ENCODE measurements around the gene C1orf21. TPM values are rescaled to one million over a fixed set of nuclear protein-coding genes. Genes with fewer than 3 reads are reported as not detected.
A peak's percentile ranks its signal among the peaks of the same experiment; 100 is the strongest.

Gene C1orf21
- total and polyA plus RNA-seq, 2 donors (not counting 3 experiments of a cell fraction or from before 2014, with no cell fraction given) = 0.79 to 8.5 TPM

DNA sequence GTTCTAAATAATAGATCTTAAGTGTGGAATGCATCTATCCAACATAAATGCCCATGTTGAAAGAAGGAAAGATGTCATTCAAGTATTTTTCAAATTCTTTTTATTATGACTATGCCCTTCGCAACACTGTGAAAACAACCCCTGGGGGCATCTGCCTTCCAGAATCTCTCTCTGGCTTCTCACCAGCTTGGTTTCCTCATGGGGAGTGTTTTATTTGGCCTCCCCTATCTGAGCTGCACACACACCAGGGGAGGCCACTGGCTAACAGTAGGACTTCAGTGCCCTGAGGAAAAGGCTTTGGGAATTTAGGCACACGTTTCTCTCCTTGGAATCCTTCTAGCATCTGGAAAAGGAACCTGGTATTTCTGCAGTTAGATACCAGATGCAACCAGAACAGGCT lies 237.2 kb downstream of the C1orf21 start:
- TF ChIP-seq FOS (IDR thresholded peaks at IDR 0.05; ENCODE audit: borderline replicate concordance, insufficient read depth, low read length) (no peak), POLR2A (IDR thresholded peaks at IDR 0.05; ENCODE audit: low read depth, low read length) (no peak), EZH2 (IDR thresholded peaks at IDR 0.05; ENCODE audit: borderline replicate concordance, low read depth, low read length, severe bottlenecking) (no peak), JUN (IDR thresholded peaks at IDR 0.05; ENCODE audit: borderline replicate concordance, insufficient read depth, insufficient read length, low read depth) (no peak)
- TF ChIP-seq, protein P1, sequence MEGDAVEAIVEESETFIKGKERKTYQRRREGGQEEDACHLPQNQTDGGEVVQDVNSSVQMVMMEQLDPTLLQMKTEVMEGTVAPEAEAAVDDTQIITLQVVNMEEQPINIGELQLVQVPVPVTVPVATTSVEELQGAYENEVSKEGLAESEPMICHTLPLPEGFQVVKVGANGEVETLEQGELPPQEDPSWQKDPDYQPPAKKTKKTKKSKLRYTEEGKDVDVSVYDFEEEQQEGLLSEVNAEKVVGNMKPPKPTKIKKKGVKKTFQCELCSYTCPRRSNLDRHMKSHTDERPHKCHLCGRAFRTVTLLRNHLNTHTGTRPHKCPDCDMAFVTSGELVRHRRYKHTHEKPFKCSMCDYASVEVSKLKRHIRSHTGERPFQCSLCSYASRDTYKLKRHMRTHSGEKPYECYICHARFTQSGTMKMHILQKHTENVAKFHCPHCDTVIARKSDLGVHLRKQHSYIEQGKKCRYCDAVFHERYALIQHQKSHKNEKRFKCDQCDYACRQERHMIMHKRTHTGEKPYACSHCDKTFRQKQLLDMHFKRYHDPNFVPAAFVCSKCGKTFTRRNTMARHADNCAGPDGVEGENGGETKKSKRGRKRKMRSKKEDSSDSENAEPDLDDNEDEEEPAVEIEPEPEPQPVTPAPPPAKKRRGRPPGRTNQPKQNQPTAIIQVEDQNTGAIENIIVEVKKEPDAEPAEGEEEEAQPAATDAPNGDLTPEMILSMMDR (IDR thresholded peaks at IDR 0.05; ENCODE audit: extremely low read depth in 1 of 2, insufficient read depth in 1 of 2, low read depth in 1 of 2, low read length in 2 of 2) = no peak
- H4K20me1 ChIP-seq (replicated peaks; ENCODE audit: control insufficient read depth, extremely low read depth, insufficient read depth, low read length) = no peaks in the 10 kb centered on the region
- DNase-seq (ENCODE audit: low read depth, low spot score) = no peak
- no peak overlapping the region for H3K27ac ChIP-seq (ENCODE audit: insufficient read depth, low read depth, low read length)
- H3K4me2 ChIP-seq (ENCODE audit: insufficient read depth, low read length) = no peak overlapping the region
- no peaks in the 10 kb centered on the region for H3K27me3 ChIP-seq (ENCODE audit: control insufficient read depth in 2 of 2, insufficient read depth in 2 of 2, low read length in 2 of 2)
- FAIRE-seq = no peak
- H3K9me3 ChIP-seq (replicated peaks; ENCODE audit: control insufficient read depth, insufficient read depth, low read length) = no peaks in the 10 kb centered on the region
- no peak overlapping the region for H2AFZ ChIP-seq (ENCODE audit: low read depth, low read length)
- intact Hi-C loops (cut with micrococcal nuclease) = no loop called here
- ChIA-PET POLR2A (no interaction called here), CTCF (no interaction called here)
- no peak overlapping the region for H3K4me3 ChIP-seq (replicated peaks in 1 of 3; ENCODE audit: insufficient read depth in 1 of 3, low read depth in 1 of 3, low read length in 3 of 3)
- H3K9me1 ChIP-seq (replicated peaks; ENCODE audit: control insufficient read depth, extremely low read depth, insufficient read depth, low read length) = no peaks in the 10 kb centered on the region
- no peaks in the 10 kb centered on the region for H3K36me3 ChIP-seq (ENCODE audit: control insufficient read depth in 2 of 2, extremely low read depth in 1 of 2, insufficient read depth in 2 of 2, low read length in 2 of 2)
- no peak overlapping the region for H3K9ac ChIP-seq (replicated peaks; ENCODE audit: extremely low read depth, insufficient read depth, low read length)
- no TSS peak for BruUV-seq (replicated peaks)
- no peaks in the 10 kb centered on the region for H3K4me1 ChIP-seq (ENCODE audit: control insufficient read depth, extremely low read depth, insufficient read depth, low read length)
- dilution Hi-C loops (cut with MboI; ENCODE audit: extremely low pct_ligation_motif_present, low sequenced_read_pairs) = no loop called here
- H3K79me2 ChIP-seq (ENCODE audit: control insufficient read depth, insufficient read depth, low read length) = no peaks in the 10 kb centered on the region

DNA sequence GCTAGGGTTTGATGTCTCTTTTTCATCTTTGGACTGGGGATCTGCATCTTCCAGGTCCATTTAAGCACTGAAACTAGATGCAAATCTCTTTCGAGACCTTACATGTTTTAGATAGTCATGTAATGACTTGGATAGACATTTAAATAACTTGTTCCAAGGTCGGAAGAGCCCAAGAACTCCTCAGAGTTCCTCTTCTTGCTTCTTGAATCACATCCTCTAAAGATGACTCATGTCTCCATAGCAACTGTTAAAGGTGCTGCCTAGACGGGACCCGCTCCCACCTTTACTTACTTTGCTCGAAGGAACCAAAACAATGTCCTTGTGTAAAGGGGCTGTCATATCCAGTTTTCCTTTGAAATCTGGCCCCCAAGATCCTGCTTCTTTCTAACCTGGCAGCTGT lies 237.8 kb downstream of the C1orf21 start:
- DNase-seq (ENCODE audit: low read depth, low spot score) (no peak), FAIRE-seq (no peak)
- H3K27me3 ChIP-seq (ENCODE audit: control insufficient read depth in 2 of 2, insufficient read depth in 2 of 2, low read length in 2 of 2) = no peaks in the 10 kb centered on the region
- no peaks in the 10 kb centered on the region for H3K9me3 ChIP-seq (replicated peaks; ENCODE audit: control insufficient read depth, insufficient read depth, low read length)
- BruUV-seq (replicated peaks) = no TSS peak
- H3K9me1 ChIP-seq (replicated peaks; ENCODE audit: control insufficient read depth, extremely low read depth, insufficient read depth, low read length) = no peaks in the 10 kb centered on the region
- H4K20me1 ChIP-seq (replicated peaks; ENCODE audit: control insufficient read depth, extremely low read depth, insufficient read depth, low read length) = no peaks in the 10 kb centered on the region
- no peak overlapping the region for H3K4me2 ChIP-seq (ENCODE audit: insufficient read depth, low read length)
- dilution Hi-C loops (cut with MboI; ENCODE audit: extremely low pct_ligation_motif_present, low sequenced_read_pairs) = no loop called here
- peak; percentile 22 for TF ChIP-seq FOS (IDR thresholded peaks at IDR 0.05; ENCODE audit: borderline replicate concordance, insufficient read depth, low read length)
- TF ChIP-seq, protein P1 (IDR thresholded peaks at IDR 0.05; ENCODE audit: extremely low read depth in 1 of 2, insufficient read depth in 1 of 2, low read depth in 1 of 2, low read length in 2 of 2) = no peak
- H3K4me3 ChIP-seq (replicated peaks in 1 of 3; ENCODE audit: insufficient read depth in 1 of 3, low read depth in 1 of 3, low read length in 3 of 3) = no peak overlapping the region
- no peaks in the 10 kb centered on the region for H3K79me2 ChIP-seq (ENCODE audit: control insufficient read depth, insufficient read depth, low read length)
- CTCF ChIA-PET = no interaction called here
- no peak overlapping the region for H3K9ac ChIP-seq (replicated peaks; ENCODE audit: extremely low read depth, insufficient read depth, low read length)
- intact Hi-C loops (cut with micrococcal nuclease) = no loop called here
- no peaks in the 10 kb centered on the region for H3K4me1 ChIP-seq (ENCODE audit: control insufficient read depth, extremely low read depth, insufficient read depth, low read length)
- POLR2A ChIA-PET = no interaction called here
- no peaks in the 10 kb centered on the region for H3K36me3 ChIP-seq (ENCODE audit: control insufficient read depth in 2 of 2, extremely low read depth in 1 of 2, insufficient read depth in 2 of 2, low read length in 2 of 2)
- no peak overlapping the region for H2AFZ ChIP-seq (ENCODE audit: low read depth, low read length)
- no peak overlapping the region for H3K27ac ChIP-seq (ENCODE audit: insufficient read depth, low read depth, low read length)
